Measurements from ENCODE around the gene LRBA.

LRBA gene

GRCh38 chr4:150986085-150986484 is 29.0 kb downstream of the LRBA start:
- Histone ChIP-seq H3K4me3 (ENCODE audit: low read depth in 1 of 2, low read length in 2 of 2) (no peak overlapping the region), H3K79me2 (ENCODE audit: insufficient read depth, low read length) (peaks cover 15% of the 10 kb centered on the region), H4K20me1 (ENCODE audit: insufficient read depth, low read length) (no peaks in the 10 kb centered on the region), H3K9ac (ENCODE audit: low read depth, low read length) (no peak overlapping the region), H3K27ac (ENCODE audit: low read length) (no peak overlapping the region), H3K9me3 (ENCODE audit: insufficient read depth, low read length, severe bottlenecking) (no peaks in the 10 kb centered on the region), H3K36me3 (ENCODE audit: insufficient read depth, low read length) (no peaks in the 10 kb centered on the region), H3K4me1 (ENCODE audit: insufficient read depth, low read length) (no peaks in the 10 kb centered on the region), H3K27me3 (ENCODE audit: insufficient read depth, low read length, poor library complexity) (no peaks in the 10 kb centered on the region), H3K4me2 (ENCODE audit: insufficient read depth, low read length) (no peak overlapping the region), H2AFZ (ENCODE audit: low read depth, low read length) (no peak overlapping the region)
- no peak for ATAC-seq (ENCODE audit: insufficient read depth, low read depth)
- TF ChIP-seq CTCF (IDR thresholded peaks at IDR 0.05; ENCODE audit: borderline replicate concordance, extremely low read depth, low read length, poor library complexity, severe bottlenecking), result no peak
- TF ChIP-seq EZH2 (IDR thresholded peaks at IDR 0.05; ENCODE audit: borderline replicate concordance, low read depth, low read length, severe bottlenecking), result no peak
- no peak for DNase-seq

- Histone ChIP-seq H3K9ac (ENCODE audit: low read depth, low read length) (no peak overlapping the region), H3K4me1 (ENCODE audit: insufficient read depth, low read length) (no peaks in the 10 kb centered on the region), H3K9me3 (ENCODE audit: insufficient read depth, low read length, severe bottlenecking) (no peaks in the 10 kb centered on the region), H2AFZ (ENCODE audit: low read depth, low read length) (no peak overlapping the region), H3K27ac (ENCODE audit: low read length) (no peak overlapping the region), H3K79me2 (ENCODE audit: insufficient read depth, low read length) (peaks cover 8% of the 10 kb centered on the region), H3K4me2 (ENCODE audit: insufficient read depth, low read length) (no peak overlapping the region), H4K20me1 (ENCODE audit: insufficient read depth, low read length) (no peaks in the 10 kb centered on the region), H3K4me3 (ENCODE audit: low read depth in 1 of 2, low read length in 2 of 2) (no peak overlapping the region), H3K36me3 (ENCODE audit: insufficient read depth, low read length) (no peaks in the 10 kb centered on the region), H3K27me3 (ENCODE audit: insufficient read depth, low read length, poor library complexity) (no peaks in the 10 kb centered on the region)
- no peak for ATAC-seq (ENCODE audit: insufficient read depth, low read depth)
- no peak for DNase-seq
- TF ChIP-seq CTCF (IDR thresholded peaks at IDR 0.05; ENCODE audit: borderline replicate concordance, extremely low read depth, low read length, poor library complexity, severe bottlenecking) (no peak), EZH2 (IDR thresholded peaks at IDR 0.05; ENCODE audit: borderline replicate concordance, low read depth, low read length, severe bottlenecking) (no peak)
Measured at GRCh38 chr4:150983851-150984250, 31.2 kb downstream of the LRBA start.

DNA sequence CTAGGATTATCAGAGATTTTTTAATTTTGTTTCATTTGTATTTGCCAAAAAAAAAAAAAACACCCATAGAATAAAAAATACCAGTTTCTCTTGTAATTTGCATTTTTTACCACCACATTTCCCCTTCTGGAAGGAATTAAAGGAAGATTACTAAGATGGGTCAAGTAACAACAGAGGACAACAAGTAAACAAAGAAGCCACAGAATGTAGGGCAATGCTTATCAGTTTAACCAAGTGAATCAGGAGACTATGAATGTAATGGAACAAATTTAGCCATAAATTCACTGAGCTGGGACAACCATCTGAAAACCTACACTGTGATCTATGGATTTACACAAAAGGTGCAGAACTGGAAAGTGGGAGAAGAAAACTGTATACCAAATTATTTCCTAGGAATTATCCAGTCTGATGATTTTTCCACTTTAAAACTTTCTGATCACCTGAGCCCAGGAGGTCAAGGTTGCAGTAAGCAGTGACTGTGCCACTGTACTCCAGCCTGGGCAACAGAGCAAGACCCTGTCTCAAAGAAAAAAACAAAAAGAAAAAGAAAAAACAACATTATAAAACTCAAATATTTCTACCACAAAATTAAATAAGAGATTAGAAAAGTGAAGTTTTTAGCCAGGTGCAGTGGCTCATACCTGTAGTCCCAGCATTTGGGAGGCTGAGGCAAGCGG is 32.4 kb downstream of the LRBA start:
- ATAC-seq (ENCODE audit: insufficient read depth, low read depth) (no peak), DNase-seq (no peak)
- H3K4me3 ChIP-seq (ENCODE audit: low read depth in 1 of 2, low read length in 2 of 2), result no peak overlapping the region
- TF ChIP-seq EZH2 (IDR thresholded peaks at IDR 0.05; ENCODE audit: borderline replicate concordance, low read depth, low read length, severe bottlenecking), result no peak
- TF ChIP-seq CTCF (IDR thresholded peaks at IDR 0.05; ENCODE audit: borderline replicate concordance, extremely low read depth, low read length, poor library complexity, severe bottlenecking), result no peak
- H3K4me2 ChIP-seq (ENCODE audit: insufficient read depth, low read length), result no peak overlapping the region
- H4K20me1 ChIP-seq (ENCODE audit: insufficient read depth, low read length), result no peaks in the 10 kb centered on the region
- H3K79me2 ChIP-seq (ENCODE audit: insufficient read depth, low read length), result peaks cover 15% of the 10 kb centered on the region
- no peaks in the 10 kb centered on the region for H3K4me1 ChIP-seq (ENCODE audit: insufficient read depth, low read length)
- H2AFZ ChIP-seq (ENCODE audit: low read depth, low read length), result no peak overlapping the region
- H3K36me3 ChIP-seq (ENCODE audit: insufficient read depth, low read length), result no peaks in the 10 kb centered on the region
- H3K9ac ChIP-seq (ENCODE audit: low read depth, low read length), result no peak overlapping the region
- no peaks in the 10 kb centered on the region for H3K27me3 ChIP-seq (ENCODE audit: insufficient read depth, low read length, poor library complexity)
- H3K9me3 ChIP-seq (ENCODE audit: insufficient read depth, low read length, severe bottlenecking), result no peaks in the 10 kb centered on the region
- H3K27ac ChIP-seq (ENCODE audit: low read length), result no peak overlapping the region
